K562 (cell line): ENCODE measurements around the gene BHLHE40. TPM values are rescaled to one million over a fixed set of nuclear protein-coding genes. Genes with fewer than 3 reads are reported as not detected.

Source experiments
- ATAC-seq: fragments of 200-7000 bp; cut with Tn5 transposase; 3 replicates; pipeline ENCODE4 v1.9.1; 2020; ENCODE audit warnings: moderate library complexity
- BruUV-seq: library from RNA; stranded (reverse); fragments of 400-500 nt; replicated peaks from 2 replicates; lab custom pipeline; 2021; lab: Mats Ljungman, UMichigan
- CTCF ChIA-PET: fragments of 300-600 bp; formaldehyde crosslinking; extraction: SDS; loops from one replicate; lab custom pipeline; 2021; ENCODE audit warnings: low intra/inter-chr PET ratio; lab: Yijun Ruan, JAX
- POLR2A ChIA-PET: fragments of 300-600, 350-650 bp; sonication (Branson Sonifier 250); formaldehyde crosslinking; extraction: SDS; loops from one replicate; lab custom pipeline; 2021; ENCODE audit warnings: antibody characterized with exemption, inconsistent platforms; lab: Yijun Ruan, JAX
- DNase-seq, 4 experiments: peaks; one replicate each; pipeline versions ENCODE4 v3.0.0 to v3.0.0-alpha.2; 2011 to 2018; ENCODE audit warnings: low spot score in 3 of 4, mixed read lengths in 3 of 4; ENCODE audit errors: extremely low read depth in 1 of 4
- FAIRE-seq: peaks from 2 replicates; lab custom pipeline; 2011; peaks lifted over from hg19 to GRCh38; lab: Jason Lieb, UNC
- H2AFZ ChIP-seq: 2 replicates; pipeline ENCODE4 v1.6.0; 2011; ENCODE audit warnings: low read depth, low read length, control low read depth, inconsistent platforms
- H3K27ac ChIP-seq: fragments of 200-600 bp; 3 replicates; pipeline ENCODE4 v1.8.0; 2011; ENCODE audit warnings: low read depth, mild to moderate bottlenecking, control low read depth, inconsistent platforms, low read length, moderate library complexity, mixed read lengths; ENCODE audit errors: extremely low read depth
- H3K27me3 ChIP-seq, 2 experiments: fragments of 300-600 bp in 1 of 2; 2 replicates in 1 of 2; 3 replicates in 1 of 2; pipeline versions ENCODE4 v1.6.0 to v1.8.0; 2011; ENCODE audit warnings: inconsistent platforms in 2 of 2, low read length in 2 of 2, mild to moderate bottlenecking in 1 of 2, mixed read lengths in 1 of 2, moderate library complexity in 1 of 2; ENCODE audit not compliant: control insufficient read depth in 2 of 2, insufficient read depth in 2 of 2
- H3K36me3 ChIP-seq: fragments of 300-600 bp; 3 replicates; pipeline ENCODE4 v1.8.0; 2011; ENCODE audit warnings: mild to moderate bottlenecking, low read length, inconsistent platforms; ENCODE audit not compliant: control insufficient read depth, insufficient read depth
- H3K4me1 ChIP-seq, 2 experiments: fragments of 200-600 bp in 1 of 2; replicated peaks in 1 of 2; 2 replicates in 1 of 2; 3 replicates in 1 of 2; pipeline versions ENCODE4 v1.5.1 to v1.8.0; 2011; ENCODE audit warnings: inconsistent platforms in 2 of 2, low read length in 2 of 2, mild to moderate bottlenecking in 1 of 2, mixed read lengths in 1 of 2, moderate library complexity in 1 of 2; ENCODE audit not compliant: control insufficient read depth in 2 of 2, insufficient read depth in 2 of 2
- H3K4me2 ChIP-seq: 2 replicates; pipeline ENCODE4 v1.6.1; 2011; ENCODE audit warnings: low read length, control low read depth, inconsistent platforms, mixed read lengths; ENCODE audit not compliant: insufficient read depth
- H3K4me3 ChIP-seq: fragments of 200-600 bp; sonication (generic), shearing (Covaris generic); 2 replicates; pipeline ENCODE4 v1.5.1; 2016; ENCODE audit warnings: control low read depth, inconsistent platforms
- H3K79me2 ChIP-seq: fragments of 200-600 bp; 3 replicates; pipeline ENCODE4 v1.8.0; 2011; ENCODE audit warnings: low read length, inconsistent platforms; ENCODE audit not compliant: control insufficient read depth, insufficient read depth
- H3K9ac ChIP-seq, 2 experiments: 2 replicates each; pipeline versions ENCODE4 v1.6.0 to v1.6.1; 2011; ENCODE audit warnings: low read depth in 2 of 2, low read length in 2 of 2, control low read depth in 1 of 2, inconsistent platforms in 1 of 2, mild to moderate bottlenecking in 1 of 2, mixed read lengths in 1 of 2; ENCODE audit not compliant: insufficient read depth in 1 of 2
- H3K9me1 ChIP-seq: one replicate; pipeline ENCODE4 v1.6.0; 2011; ENCODE audit warnings: inconsistent platforms, mild to moderate bottlenecking, low read length, moderate library complexity; ENCODE audit not compliant: control insufficient read depth, insufficient read depth
- H3K9me3 ChIP-seq: replicated peaks from 2 replicates; pipeline ENCODE4 v1.5.1; 2011; ENCODE audit warnings: low read depth, low read length, inconsistent platforms; ENCODE audit not compliant: control insufficient read depth, insufficient read depth
- H4K20me1 ChIP-seq: replicated peaks from 2 replicates; pipeline ENCODE4 v1.6.1; 2011; ENCODE audit warnings: low read length, inconsistent platforms, mixed read lengths; ENCODE audit not compliant: control insufficient read depth, insufficient read depth
- FOXM1 ChIP-seq, 2 experiments: fragments of 450-650 bp in 1 of 2; sonication (generic) in 1 of 2; formaldehyde crosslinking in 1 of 2; IDR thresholded peaks; 2 replicates each; pipeline versions ENCODE4 v1.6.1 to v1.9.0; 2017 to 2022; ENCODE audit warnings: low read depth in 2 of 2, mild to moderate bottlenecking in 2 of 2, missing genetic modification reagents in 1 of 2, moderate library complexity in 1 of 2
- HMG20B ChIP-seq: fragments of 250-450 bp; sonication (Bioruptor Pico); IDR thresholded peaks from 2 replicates; pipeline ENCODE4 v1.5.0; 2021; ENCODE audit warnings: mild to moderate bottlenecking
- NR2C2 ChIP-seq, 2 experiments: fragments of 200-800 bp in 1 of 2; sonication (Bioruptor generic) in 1 of 2; sonication (generic) in 1 of 2; formaldehyde crosslinking in 1 of 2; IDR thresholded peaks; 2 replicates each; pipeline versions ENCODE4 v1.6.1 to v1.8.0; 2016 to 2022; ENCODE audit warnings: mild to moderate bottlenecking in 1 of 2, missing compliant biosample characterization in 1 of 2, missing genetic modification characterization in 1 of 2, missing genetic modification reagents in 1 of 2
- POLR3A ChIP-seq: IDR thresholded peaks from 2 replicates; pipeline ENCODE4 v1.6.1; 2011; ENCODE audit warnings: borderline replicate concordance, mild to moderate bottlenecking, moderate library complexity; ENCODE audit not compliant: insufficient read length, insufficient read depth; ENCODE audit errors: extremely low read depth
- PTBP1 ChIP-seq: fragments of 200-400 bp; formaldehyde crosslinking; IDR thresholded peaks from 2 replicates; pipeline ENCODE4 v1.6.1; 2017; ENCODE audit warnings: low read depth, low read length
- SAP30 ChIP-seq: fragments of 200-600 bp; sonication (generic); IDR thresholded peaks from 2 replicates; pipeline ENCODE4 v1.6.1; 2012; ENCODE audit warnings: borderline replicate concordance, low read depth, mild to moderate bottlenecking, moderate library complexity, low read length, control low read depth, inconsistent platforms; ENCODE audit not compliant: insufficient read depth, poor library complexity, severe bottlenecking
- SP1 ChIP-seq: sonication (generic); formaldehyde crosslinking; IDR thresholded peaks from 2 replicates; pipeline ENCODE4 v1.8.1; 2022; ENCODE audit warnings: mild to moderate bottlenecking, missing genetic modification reagents
- WGBS: fragments of 100-300 bp; shearing (Covaris generic); methylation state at CpG from one replicate; pipeline ENCODE4 v1.1.6; 2016; ENCODE audit warnings: low coverage, mixed read lengths; ENCODE audit not compliant: insufficient coverage; ENCODE audit errors: missing lambda C conversion rate; 5-methylcytosine and 5-hydroxymethylcytosine counted together
- in situ Hi-C: fragments of 300-500 bp; cut with MboI; formaldehyde crosslinking; loops from 4 replicates; pipeline ENCODE4 v1.15.0; 2018; ENCODE audit warnings: inconsistent platforms, mixed read lengths
- intact Hi-C: fragments of 100-400 bp; cut with micrococcal nuclease; formaldehyde crosslinking; loops from 2 replicates; pipeline ENCODE4 v1.14.2; 2022
- polyA plus RNA-seq, 8 experiments: library from polyadenylated mRNA; depleted of rRNA in 4 of 8; stranded (reverse) in 5 of 8; unstranded in 3 of 8; fragments of >200 nt; fragmentation: Nextera tagmentation in 2 of 8; fragmentation: Illumina TruSeq in 1 of 8; extraction: Ambion mirVana in 2 of 8; extraction: Trizol in 1 of 8; gene quantifications; 2 replicates each; pipeline versions ENCODE4 v1.2.1 to v1.2.3, GENCODE V29; 2011 to 2014; ENCODE audit warnings: inconsistent platforms in 1 of 8, missing spikeins in 1 of 8
- total RNA-seq, 7 experiments: library from RNA; depleted of rRNA in 6 of 7; stranded (reverse); fragments of >200 nt in 6 of 7; fragmentation: Illumina TruSeq in 2 of 7; extraction: Trizol in 2 of 7; gene quantifications; 2 replicates each; pipeline versions ENCODE4 v1.2.1 to v1.2.3, GENCODE V29; 2011 to 2021; ENCODE audit warnings: low replicate concordance in 1 of 7
- TF ChIP-seq, protein P1 (sequence below): fragments of 250-450 bp; sonication (Bioruptor Pico); IDR thresholded peaks from 2 replicates; pipeline ENCODE4 v1.9.0; 2021; ENCODE audit warnings: mild to moderate bottlenecking
- TF ChIP-seq, protein P2 (sequence below): fragments of 250-450 bp; sonication (Bioruptor Pico); IDR thresholded peaks from 2 replicates; pipeline ENCODE4 v1.8.0; 2022; ENCODE audit warnings: inconsistent platforms
- TF ChIP-seq, protein P3 (sequence below), 2 experiments: fragments of 450-650 bp; IDR thresholded peaks; 2 replicates each; pipeline ENCODE4 v1.6.1; 2016; ENCODE audit warnings: mild to moderate bottlenecking in 2 of 2, borderline replicate concordance in 1 of 2, low read depth in 1 of 2, moderate library complexity in 1 of 2

BHLHE40 gene
- total and polyA plus RNA-seq, 9 of the 15 experiments (the other 6 are each of a cell fraction or from before 2014, with no cell fraction given), result 12.0 to 83.9 (median 31.4) TPM

GRCh38 chr3:5002871-5003247, 23.6 kb downstream of the BHLHE40 start:
- Histone ChIP-seq H3K4me3 (no peak overlapping the region), H3K36me3 (no peaks in the 10 kb centered on the region), H3K9me3 (no peaks in the 10 kb centered on the region), H4K20me1 (no peaks in the 10 kb centered on the region), H3K4me1 (peaks cover 25 to 58% of the 10 kb centered on the region in 2 experiments), H3K27me3 (no peaks in the 10 kb centered on the region), H3K79me2 (no peaks in the 10 kb centered on the region), H2AFZ (peak overlapping the region; percentile 27), H3K9me1 (no peaks in the 10 kb centered on the region), H3K27ac (peak overlapping the region; percentile 45; the same call in 2 of the 3 replicates), H3K4me2 (peak overlapping the region; percentile 55), H3K9ac (peak overlapping the region; percentile 20 to 26; a peak in 3 of 4 replicates)
- in situ Hi-C loops (no loop called here), intact Hi-C loops (loop anchor here (1.0 to 2.0 kb wide), 2 partner anchors 8 to 16 kb away; no protein-coding TSS in a partner anchor)
- ATAC-seq, result no peak
- DNase-seq, result no peak
- ChIA-PET POLR2A (interaction anchor here (1.0 to 2.6 kb wide), 7 partner anchors 10 to 277 kb away, joined by 3 to 20 read pairs (median 10); no protein-coding TSS in a partner anchor), CTCF (no interaction called here)
- BruUV-seq, result no TSS peak
- no peak for FAIRE-seq
- WGBS, result 30% methylated on average over 6 of the region's 6 CpGs
- no peak for TF ChIP-seq HMG20B
- TF ChIP-seq PTBP1, result 0 out of 2 replicates have a peak, but pooled peaks have one; percentile 70
- TF ChIP-seq, protein P1, sequence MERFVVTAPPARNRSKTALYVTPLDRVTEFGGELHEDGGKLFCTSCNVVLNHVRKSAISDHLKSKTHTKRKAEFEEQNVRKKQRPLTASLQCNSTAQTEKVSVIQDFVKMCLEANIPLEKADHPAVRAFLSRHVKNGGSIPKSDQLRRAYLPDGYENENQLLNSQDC (CRISPR knock-in tag), result no peak
- TF ChIP-seq, protein P2, sequence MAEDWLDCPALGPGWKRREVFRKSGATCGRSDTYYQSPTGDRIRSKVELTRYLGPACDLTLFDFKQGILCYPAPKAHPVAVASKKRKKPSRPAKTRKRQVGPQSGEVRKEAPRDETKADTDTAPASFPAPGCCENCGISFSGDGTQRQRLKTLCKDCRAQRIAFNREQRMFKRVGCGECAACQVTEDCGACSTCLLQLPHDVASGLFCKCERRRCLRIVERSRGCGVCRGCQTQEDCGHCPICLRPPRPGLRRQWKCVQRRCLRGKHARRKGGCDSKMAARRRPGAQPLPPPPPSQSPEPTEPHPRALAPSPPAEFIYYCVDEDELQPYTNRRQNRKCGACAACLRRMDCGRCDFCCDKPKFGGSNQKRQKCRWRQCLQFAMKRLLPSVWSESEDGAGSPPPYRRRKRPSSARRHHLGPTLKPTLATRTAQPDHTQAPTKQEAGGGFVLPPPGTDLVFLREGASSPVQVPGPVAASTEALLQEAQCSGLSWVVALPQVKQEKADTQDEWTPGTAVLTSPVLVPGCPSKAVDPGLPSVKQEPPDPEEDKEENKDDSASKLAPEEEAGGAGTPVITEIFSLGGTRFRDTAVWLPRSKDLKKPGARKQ (CRISPR knock-in tag), result peak; percentile 50; the same call in 1 of the 2 replicates
- TF ChIP-seq FOXM1 (IDR thresholded peaks at IDR 0.05; ENCODE audit: low read depth), result no peak
- no peak for TF ChIP-seq FOXM1 (CRISPR knock-in tag; IDR thresholded peaks at IDR 0.05; ENCODE audit: low read depth)
- TF ChIP-seq, protein P3, sequence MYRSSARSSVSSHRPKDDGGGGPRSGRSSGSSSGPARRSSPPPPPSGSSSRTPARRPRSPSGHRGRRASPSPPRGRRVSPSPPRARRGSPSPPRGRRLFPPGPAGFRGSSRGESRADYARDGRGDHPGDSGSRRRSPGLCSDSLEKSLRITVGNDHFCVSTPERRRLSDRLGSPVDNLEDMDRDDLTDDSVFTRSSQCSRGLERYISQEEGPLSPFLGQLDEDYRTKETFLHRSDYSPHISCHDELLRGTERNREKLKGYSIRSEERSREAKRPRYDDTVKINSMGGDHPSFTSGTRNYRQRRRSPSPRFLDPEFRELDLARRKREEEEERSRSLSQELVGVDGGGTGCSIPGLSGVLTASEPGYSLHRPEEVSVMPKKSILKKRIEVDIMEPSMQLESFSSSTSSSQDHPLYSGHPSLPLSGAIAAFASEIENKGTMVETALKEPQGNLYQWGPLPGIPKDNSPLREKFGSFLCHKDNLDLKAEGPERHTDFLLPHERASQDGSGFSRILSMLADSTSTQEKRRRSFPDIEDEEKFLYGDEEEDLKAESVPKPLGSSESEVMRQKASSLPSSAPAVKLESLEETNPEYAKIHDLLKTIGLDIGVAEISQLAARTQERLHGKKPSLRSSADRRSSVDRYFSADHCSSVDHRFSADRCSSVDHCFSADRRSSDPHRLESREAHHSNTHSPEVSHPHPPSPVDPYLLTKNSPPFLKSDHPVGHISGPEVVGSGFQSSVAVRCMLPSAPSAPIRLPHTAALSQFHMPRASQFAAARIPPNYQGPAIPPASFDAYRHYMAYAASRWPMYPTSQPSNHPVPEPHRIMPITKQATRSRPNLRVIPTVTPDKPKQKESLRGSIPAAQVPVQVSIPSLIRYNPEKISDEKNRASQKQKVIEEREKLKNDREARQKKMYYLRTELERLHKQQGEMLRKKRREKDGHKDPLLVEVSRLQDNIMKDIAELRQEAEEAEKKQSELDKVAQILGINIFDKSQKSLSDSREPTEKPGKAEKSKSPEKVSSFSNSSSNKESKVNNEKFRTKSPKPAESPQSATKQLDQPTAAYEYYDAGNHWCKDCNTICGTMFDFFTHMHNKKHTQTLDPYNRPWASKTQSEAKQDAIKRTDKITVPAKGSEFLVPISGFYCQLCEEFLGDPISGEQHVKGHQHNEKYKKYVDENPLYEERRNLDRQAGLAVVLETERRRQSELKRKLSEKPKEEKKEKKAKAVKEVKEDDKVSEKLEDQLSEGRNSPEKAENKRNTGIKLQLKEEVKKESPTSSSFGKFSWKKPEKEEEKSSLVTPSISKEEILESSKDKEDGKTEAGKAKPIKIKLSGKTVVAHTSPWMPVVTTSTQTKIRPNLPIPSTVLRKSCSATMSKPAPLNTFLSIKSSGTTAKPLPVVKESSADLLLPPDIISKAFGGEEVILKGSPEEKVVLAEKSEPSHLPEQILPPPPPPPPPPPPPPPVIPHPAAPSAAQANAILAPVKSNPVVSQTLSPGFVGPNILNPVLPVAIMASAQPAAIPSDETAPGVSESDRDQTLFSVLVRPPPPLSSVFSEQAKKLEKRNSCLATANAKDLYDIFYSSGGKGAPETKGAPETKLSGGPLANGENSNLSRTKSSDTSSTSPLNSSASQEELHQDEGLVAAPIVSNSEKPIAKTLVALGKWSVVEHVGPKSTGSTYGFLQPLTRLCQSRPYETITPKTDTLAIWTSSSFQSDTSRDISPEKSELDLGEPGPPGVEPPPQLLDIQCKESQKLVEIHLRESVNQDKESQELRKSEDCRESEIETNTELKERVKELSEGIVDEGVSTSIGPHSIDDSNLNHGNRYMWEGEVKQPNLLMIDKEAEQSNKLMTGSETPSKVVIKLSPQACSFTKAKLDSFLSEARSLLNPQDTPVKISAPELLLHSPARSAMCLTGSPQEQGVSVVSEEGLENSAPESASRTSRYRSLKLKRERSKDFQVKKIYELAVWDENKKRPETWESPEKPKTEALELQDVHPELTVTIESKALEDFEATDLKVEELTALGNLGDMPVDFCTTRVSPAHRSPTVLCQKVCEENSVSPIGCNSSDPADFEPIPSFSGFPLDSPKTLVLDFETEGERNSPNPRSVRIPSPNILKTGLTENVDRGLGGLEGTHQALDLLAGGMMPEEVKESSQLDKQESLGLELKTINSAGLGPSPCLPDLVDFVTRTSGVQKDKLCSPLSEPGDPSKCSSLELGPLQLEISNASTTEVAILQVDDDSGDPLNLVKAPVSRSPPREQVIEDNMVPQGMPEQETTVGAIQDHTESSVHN (IDR thresholded peaks at IDR 0.05; ENCODE audit: borderline replicate concordance in 1 of 2, low read depth in 1 of 2), result no peak
- no peak for TF ChIP-seq NR2C2 (CRISPR knock-in tag; IDR thresholded peaks at IDR 0.05)
- TF ChIP-seq NR2C2 (tag; IDR thresholded peaks at IDR 0.05), result no peak
- TF ChIP-seq SP1 (CRISPR knock-in tag), result peak; percentile 44; the same call in 1 of the 2 replicates
- no peak for TF ChIP-seq POLR3A
- TF ChIP-seq SAP30, result no peak
